NB4 (cell line): ENCODE measurements around the gene SHANK1.

Experiments used
- DNase-seq: peaks from one replicate; pipeline ENCODE4 v3.0.0; 2010; ENCODE audit warnings: low read depth
- H3K4me3 ChIP-seq: one replicate; pipeline ENCODE4 v1.5.1; 2011; ENCODE audit warnings: mild to moderate bottlenecking, low read depth, low read length, moderate library complexity
- MYC ChIP-seq: IDR thresholded peaks from 2 replicates; pipeline ENCODE4 v1.6.1; 2011; ENCODE audit warnings: low read depth, low read length
- POLR2A ChIP-seq: IDR thresholded peaks from 2 replicates; pipeline ENCODE4 v1.6.1; 2011; ENCODE audit warnings: mild to moderate bottlenecking; ENCODE audit not compliant: insufficient read length; ENCODE audit errors: extremely low read depth
- TF ChIP-seq, protein P1 (sequence below): IDR thresholded peaks from one replicate; pipeline ENCODE4 v1.5.1; 2012; ENCODE audit warnings: low read depth, low read length
- TF ChIP-seq, protein P2 (sequence below): IDR thresholded peaks from 2 replicates; pipeline ENCODE4 v1.6.1; 2011; ENCODE audit warnings: low read depth, low read length

The SHANK1 gene

DNA sequence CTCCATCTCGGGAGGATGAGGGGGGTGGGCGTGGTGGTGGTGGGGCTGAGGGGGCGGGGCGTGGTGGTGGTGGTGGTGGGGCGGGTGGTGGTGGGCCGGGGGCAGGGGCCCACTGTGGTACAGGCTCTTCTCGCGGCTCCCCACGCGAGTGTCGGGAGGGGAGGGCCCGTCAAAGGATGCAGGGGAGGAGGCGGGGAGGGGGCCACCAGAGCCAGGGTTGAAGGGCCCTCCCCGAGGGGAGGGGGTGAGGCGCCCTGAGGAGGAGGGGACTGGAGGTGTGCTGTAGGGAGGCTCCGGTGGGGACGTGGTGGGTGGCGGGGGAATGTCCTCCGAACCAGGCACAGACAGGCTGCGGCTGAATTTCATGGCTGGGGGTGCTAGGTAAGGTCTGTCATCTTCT, 50.7 kb downstream of the SHANK1 start:
- DNase-seq: no peak
- no peak overlapping the region for H3K4me3 ChIP-seq
- TF ChIP-seq POLR2A: no peak
- TF ChIP-seq, protein P1, sequence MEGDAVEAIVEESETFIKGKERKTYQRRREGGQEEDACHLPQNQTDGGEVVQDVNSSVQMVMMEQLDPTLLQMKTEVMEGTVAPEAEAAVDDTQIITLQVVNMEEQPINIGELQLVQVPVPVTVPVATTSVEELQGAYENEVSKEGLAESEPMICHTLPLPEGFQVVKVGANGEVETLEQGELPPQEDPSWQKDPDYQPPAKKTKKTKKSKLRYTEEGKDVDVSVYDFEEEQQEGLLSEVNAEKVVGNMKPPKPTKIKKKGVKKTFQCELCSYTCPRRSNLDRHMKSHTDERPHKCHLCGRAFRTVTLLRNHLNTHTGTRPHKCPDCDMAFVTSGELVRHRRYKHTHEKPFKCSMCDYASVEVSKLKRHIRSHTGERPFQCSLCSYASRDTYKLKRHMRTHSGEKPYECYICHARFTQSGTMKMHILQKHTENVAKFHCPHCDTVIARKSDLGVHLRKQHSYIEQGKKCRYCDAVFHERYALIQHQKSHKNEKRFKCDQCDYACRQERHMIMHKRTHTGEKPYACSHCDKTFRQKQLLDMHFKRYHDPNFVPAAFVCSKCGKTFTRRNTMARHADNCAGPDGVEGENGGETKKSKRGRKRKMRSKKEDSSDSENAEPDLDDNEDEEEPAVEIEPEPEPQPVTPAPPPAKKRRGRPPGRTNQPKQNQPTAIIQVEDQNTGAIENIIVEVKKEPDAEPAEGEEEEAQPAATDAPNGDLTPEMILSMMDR: no peak
- TF ChIP-seq, protein P2, sequence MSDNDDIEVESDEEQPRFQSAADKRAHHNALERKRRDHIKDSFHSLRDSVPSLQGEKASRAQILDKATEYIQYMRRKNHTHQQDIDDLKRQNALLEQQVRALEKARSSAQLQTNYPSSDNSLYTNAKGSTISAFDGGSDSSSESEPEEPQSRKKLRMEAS: no peak
- TF ChIP-seq MYC: no peak

DNA sequence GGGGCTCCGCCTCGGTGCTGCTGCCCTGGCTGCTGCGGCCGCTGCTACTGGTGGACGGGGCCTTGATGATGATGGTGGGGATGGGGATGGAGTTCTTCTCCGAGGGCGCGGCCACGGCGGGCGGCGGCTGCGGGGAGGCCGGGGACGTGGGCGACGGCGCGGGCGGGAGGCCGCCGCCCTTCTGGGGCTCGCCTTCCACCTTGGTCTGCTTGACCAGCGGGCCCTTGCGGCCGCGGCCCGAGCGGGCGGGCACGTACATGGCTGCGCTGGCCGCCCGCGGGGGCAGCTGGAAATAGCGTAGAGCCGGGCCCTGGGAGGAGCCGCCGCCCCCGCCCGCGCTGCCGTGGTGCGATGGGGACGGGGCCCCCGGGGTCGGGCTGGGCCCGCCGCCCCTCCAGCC, 51.2 kb downstream of the SHANK1 start:
- no peak for DNase-seq
- TF ChIP-seq, protein P2: no peak
- TF ChIP-seq MYC: no peak
- no peak for TF ChIP-seq POLR2A
- TF ChIP-seq, protein P1: no peak
- H3K4me3 ChIP-seq: no peak overlapping the region

- DNase-seq: no peak
- H3K4me3 ChIP-seq: no peak overlapping the region
- TF ChIP-seq, protein P2: no peak
- TF ChIP-seq, protein P1: no peak
- TF ChIP-seq POLR2A: no peak
- no peak for TF ChIP-seq MYC
These were observed 51.8 kb downstream of the SHANK1 start for GRCh38 chr19:50667759-50668231.

- TF ChIP-seq, protein P2: no peak
- TF ChIP-seq, protein P1: no peak
- TF ChIP-seq MYC (no peak), POLR2A (no peak)
- H3K4me3 ChIP-seq: no peak overlapping the region
- no peak for DNase-seq
These were observed 52.3 kb downstream of the SHANK1 start for GRCh38 chr19:50667177-50667758.

GRCh38 chr19:50666346-50667176, 53.0 kb downstream of the SHANK1 start:
- TF ChIP-seq, protein P2: no peak
- TF ChIP-seq, protein P1: no peak
- TF ChIP-seq POLR2A: no peak
- no peak for DNase-seq
- H3K4me3 ChIP-seq: no peak overlapping the region
